SH-SY5Y (cell line): Measurements from ENCODE around the gene ADAMTS17.

ENCODE experiments used
- GATA2 ChIP-seq: IDR thresholded peaks from 2 replicates; pipeline ENCODE4 v1.6.1; 2011; ENCODE audit warnings: mild to moderate bottlenecking, low read depth, low read length
- GATA3 ChIP-seq: IDR thresholded peaks from 2 replicates; pipeline ENCODE4 v1.6.1; 2011; ENCODE audit warnings: low read depth, mild to moderate bottlenecking, low read length, moderate library complexity

- TF ChIP-seq GATA3 (no peak), GATA2 (no peak)
Measured at GRCh38 chr15:100276506-100276905, 65.3 kb downstream of the ADAMTS17 start.
